ENCODE data around the gene U2AF2.
A peak's percentile ranks its signal among the peaks of the same experiment; 100 is the strongest.

The U2AF2 gene

DNA sequence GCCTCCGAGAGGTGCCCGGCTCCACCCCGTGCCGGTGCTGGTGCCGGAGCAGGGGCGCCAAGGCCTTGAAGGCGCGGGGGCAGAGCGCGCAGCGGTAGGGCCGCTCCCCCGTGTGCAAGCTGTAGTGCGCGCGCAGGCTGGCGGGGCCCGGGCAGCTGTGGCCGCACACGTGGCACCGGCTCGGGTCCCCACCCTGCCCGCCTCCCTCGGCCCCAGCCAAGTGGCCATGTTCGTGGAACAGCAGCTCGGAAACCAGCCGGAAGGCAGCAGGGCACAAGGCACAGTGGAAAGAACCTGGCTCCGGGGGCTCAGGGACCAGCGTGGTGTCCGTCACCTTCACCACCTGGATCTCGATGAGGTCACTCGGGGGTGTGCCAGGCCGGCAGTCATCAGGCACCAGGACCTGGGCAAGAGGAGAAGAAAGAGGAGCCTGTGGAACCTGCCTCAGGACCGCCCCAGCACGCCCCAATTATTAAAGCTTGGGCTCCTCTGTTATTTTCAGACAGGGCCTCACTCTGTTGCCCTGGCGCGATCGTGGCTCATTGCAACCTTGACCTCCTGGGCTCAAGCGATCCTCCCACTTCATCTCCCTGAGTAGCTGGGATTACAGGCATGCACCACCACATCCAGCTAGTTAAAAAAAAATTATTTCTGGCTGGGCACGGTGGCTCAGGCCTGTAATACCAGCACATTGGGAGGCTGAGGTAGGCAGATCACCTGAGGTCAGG, 32.4 kb upstream of the U2AF2 start:
- TF ChIP-seq, protein P1, sequence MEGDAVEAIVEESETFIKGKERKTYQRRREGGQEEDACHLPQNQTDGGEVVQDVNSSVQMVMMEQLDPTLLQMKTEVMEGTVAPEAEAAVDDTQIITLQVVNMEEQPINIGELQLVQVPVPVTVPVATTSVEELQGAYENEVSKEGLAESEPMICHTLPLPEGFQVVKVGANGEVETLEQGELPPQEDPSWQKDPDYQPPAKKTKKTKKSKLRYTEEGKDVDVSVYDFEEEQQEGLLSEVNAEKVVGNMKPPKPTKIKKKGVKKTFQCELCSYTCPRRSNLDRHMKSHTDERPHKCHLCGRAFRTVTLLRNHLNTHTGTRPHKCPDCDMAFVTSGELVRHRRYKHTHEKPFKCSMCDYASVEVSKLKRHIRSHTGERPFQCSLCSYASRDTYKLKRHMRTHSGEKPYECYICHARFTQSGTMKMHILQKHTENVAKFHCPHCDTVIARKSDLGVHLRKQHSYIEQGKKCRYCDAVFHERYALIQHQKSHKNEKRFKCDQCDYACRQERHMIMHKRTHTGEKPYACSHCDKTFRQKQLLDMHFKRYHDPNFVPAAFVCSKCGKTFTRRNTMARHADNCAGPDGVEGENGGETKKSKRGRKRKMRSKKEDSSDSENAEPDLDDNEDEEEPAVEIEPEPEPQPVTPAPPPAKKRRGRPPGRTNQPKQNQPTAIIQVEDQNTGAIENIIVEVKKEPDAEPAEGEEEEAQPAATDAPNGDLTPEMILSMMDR (IDR thresholded peaks at IDR 0.05; ENCODE audit: low read depth, low read length), result no peak

DNA sequence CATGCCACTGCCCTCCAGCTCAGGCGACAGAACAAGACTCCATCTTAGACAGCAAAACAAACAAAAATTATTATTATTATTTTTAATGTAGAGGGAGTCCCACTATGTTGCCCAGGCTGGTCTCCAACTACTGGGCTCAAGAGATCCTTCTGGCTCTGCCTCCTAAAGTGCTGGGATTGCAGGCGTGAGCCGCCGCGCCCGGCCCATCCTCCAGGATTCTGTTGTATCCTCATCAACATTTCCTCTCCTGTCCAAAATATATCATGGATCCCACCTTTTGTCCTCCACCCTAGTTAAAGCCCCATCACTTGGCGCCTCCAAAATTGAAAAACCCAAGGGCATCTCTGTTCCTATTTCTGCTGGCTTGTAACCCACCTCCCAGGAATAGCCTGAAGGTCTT, 31.7 kb upstream of the U2AF2 start:
- TF ChIP-seq, protein P1 (IDR thresholded peaks at IDR 0.05; ENCODE audit: low read depth, low read length), result no peak
- no peak overlapping the region for H3K4me3 ChIP-seq (ENCODE audit: low read depth, low read length)

More for the DNA sequence above, 32.4 kb upstream of the U2AF2 start:
- H3K4me3 ChIP-seq (ENCODE audit: low read depth, low read length), result no peak overlapping the region

DNA sequence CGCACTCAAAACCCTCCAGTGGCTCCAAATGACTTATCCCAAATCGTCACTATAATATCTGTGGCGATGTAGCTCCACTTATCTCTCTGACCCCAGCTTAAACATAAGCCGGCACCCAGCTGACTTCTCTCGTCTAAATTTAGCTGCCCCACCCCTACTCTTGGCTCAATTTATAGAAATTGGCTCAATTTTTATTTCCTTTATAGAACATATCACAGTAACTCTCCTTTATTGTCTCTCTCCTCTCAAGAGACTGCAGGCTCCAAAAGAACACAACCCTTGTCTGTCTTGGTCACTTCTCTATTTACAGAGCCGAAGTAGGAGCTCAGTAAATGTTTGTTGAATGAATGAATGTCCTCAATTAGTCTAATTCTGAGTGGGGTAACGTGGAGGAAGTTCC, 31.3 kb upstream of the U2AF2 start:
- H3K4me3 ChIP-seq (ENCODE audit: low read depth, low read length), result no peak overlapping the region; the same call in 1 of the 2 replicates
- TF ChIP-seq, protein P1 (IDR thresholded peaks at IDR 0.05; ENCODE audit: low read depth, low read length), result no peak

DNA sequence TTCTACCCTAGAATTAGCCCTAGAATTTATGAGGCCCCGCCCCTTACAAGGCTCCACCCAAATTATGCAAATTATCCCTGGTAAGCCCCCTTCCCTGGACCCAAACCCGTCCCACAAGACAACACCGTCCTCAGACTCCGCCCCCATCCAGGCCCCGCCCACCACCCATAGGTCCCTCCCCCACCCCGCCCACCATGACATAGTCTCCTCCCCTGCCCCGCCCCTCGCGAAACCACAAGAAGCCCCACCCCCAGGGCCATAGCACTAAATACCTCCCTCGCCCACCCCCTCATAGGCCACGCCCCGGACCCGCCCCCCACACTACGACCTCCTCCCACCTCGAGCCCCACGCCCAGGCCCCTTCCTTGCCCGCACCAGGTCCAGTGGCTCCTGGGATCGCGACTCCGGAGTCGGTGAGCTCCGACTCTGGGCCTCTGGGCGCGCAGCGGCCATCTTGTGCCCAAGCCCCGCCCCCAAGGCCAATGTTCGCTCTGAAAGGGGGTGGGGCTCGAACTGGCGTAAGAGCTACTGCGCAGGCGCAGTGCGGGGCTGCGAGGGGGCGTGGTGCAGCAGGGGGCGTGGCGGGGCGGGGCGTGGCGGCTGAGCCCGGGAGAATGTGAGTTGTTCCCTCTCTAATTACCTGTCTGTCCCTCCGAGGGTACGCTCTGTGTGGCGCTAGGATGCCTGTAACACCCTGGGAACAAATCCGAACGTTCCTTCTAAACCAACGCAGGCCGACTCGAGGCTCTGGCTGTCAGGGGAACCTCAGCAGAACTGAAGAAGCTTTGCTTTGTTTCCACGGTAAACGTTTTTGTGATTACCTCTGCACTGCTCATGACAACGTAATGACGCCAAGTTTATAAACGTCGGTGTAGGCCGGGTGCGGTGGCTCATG, 30.5 kb upstream of the U2AF2 start, which contains the start of gene ZNF784:
Gene ZNF784, minus strand, starts transcription at position 458 of the 895 bp plus-strand sequence. Its CDS starts 5 bp downstream, at position 453.
- peak within 1 kb of the TSS; percentile 62 for H3K4me3 ChIP-seq (ENCODE audit: low read depth, low read length)
- TF ChIP-seq, protein P1 (IDR thresholded peaks at IDR 0.05; ENCODE audit: low read depth, low read length), result no peak

DNA sequence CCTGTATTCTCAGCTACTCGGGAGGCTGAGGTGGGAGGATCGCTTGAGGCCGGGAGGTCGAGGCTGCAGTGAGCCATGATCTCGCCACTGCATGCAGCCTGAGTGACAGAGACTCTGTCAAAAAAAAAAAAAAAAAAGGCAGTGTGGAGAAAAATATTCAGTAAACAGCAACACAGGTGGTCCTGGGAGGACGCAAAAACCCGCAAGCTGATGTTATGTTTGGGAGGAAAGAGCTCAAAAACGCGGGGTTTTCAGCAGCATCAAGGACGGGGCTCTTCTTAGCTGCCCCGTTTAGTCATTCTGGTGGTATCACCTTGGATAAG, 29.9 kb upstream of the U2AF2 start:
- peak overlapping the region; percentile 62 for H3K4me3 ChIP-seq (ENCODE audit: low read depth, low read length)
- TF ChIP-seq, protein P1 (IDR thresholded peaks at IDR 0.05; ENCODE audit: low read depth, low read length), result no peak

DNA sequence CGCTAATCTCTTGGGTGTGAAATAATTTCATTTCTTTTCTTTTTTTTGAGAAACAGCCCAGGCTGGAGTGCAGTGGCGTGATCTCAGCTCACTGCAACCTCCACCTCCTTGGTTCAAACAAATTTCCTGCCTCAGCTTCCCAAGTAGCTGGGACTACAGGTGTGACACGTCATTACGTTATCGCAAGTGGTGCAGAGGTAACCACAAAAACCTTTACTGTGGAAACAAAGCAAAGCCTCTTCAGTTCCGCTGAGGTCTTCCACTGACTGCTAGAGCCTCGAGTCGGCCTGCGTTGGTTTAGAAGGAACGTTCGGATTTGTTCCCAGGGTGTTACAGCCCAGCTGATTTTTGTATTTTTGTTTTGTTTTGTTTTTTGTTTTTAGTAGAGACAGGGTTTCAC, 28.5 kb upstream of the U2AF2 start:
- no peak overlapping the region for H3K4me3 ChIP-seq (ENCODE audit: low read depth, low read length)
- TF ChIP-seq, protein P1 (IDR thresholded peaks at IDR 0.05; ENCODE audit: low read depth, low read length), result no peak

DNA sequence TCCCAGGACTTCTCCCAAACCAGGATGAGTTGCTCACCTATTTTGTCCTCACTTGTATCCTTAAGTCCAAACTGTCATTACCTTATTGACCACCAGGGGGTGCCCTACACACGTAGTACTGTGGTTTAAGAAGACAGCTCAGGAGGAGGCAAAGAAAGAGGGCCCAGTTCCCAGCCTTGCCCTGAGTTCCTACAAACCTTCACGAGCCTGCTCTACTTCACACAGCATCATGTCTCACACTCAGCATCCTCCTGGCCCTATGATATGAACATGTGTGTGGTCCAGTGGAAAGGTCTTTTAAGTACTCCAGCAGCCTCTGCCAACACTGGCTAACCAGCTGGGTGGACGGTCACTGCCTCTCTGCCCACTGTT, 22.4 kb upstream of the U2AF2 start:
- TF ChIP-seq, protein P1 (IDR thresholded peaks at IDR 0.05; ENCODE audit: low read depth, low read length), result peak; percentile 70
- no peak overlapping the region for H3K4me3 ChIP-seq (ENCODE audit: low read depth, low read length)
